DOHH2 (cell line): ENCODE results near the gene ARNT2.

Source experiments
- H3F3A ChIP-seq: fragments of 200-600 bp; sonication (generic), shearing (Covaris generic); 2 replicates; pipeline ENCODE4 v1.6.0; 2016; ENCODE audit warnings: antibody characterized with exemption, mild to moderate bottlenecking; ENCODE audit not compliant: control insufficient read depth, insufficient read depth
- H3K27ac ChIP-seq: fragments of 200-600 bp; sonication (generic); 2 replicates; pipeline ENCODE4 v1.5.1; 2014; ENCODE audit warnings: low read depth, mild to moderate bottlenecking, low read length, moderate library complexity
- H3K27me3 ChIP-seq: fragments of 200-600 bp; sonication (generic); 2 replicates; pipeline ENCODE4 v1.6.1; 2014; ENCODE audit warnings: mild to moderate bottlenecking, low read length, mixed read lengths; ENCODE audit not compliant: control insufficient read depth
- H3K36me3 ChIP-seq: fragments of 200-600 bp; sonication (generic); 2 replicates; pipeline ENCODE4 v1.6.1; 2014; ENCODE audit warnings: mild to moderate bottlenecking, low read length, moderate library complexity, mixed read lengths; ENCODE audit not compliant: control insufficient read depth
- H3K4me1 ChIP-seq: fragments of 200-600 bp; sonication (generic); 2 replicates; pipeline ENCODE4 v1.6.1; 2014; ENCODE audit warnings: mild to moderate bottlenecking, low read length, mixed read lengths; ENCODE audit not compliant: control insufficient read depth
- H3K4me2 ChIP-seq: fragments of 200-600 bp; sonication (generic); 2 replicates; pipeline ENCODE4 v1.6.0; 2014; ENCODE audit warnings: mild to moderate bottlenecking, low read length, moderate library complexity
- H3K4me3 ChIP-seq: fragments of 200-600 bp; sonication (generic); 2 replicates; pipeline ENCODE4 v1.5.1; 2014; ENCODE audit warnings: mild to moderate bottlenecking, low read length, mixed read lengths
- H3K79me2 ChIP-seq: fragments of 200-600 bp; sonication (generic); 2 replicates; pipeline ENCODE4 v1.6.1; 2014; ENCODE audit warnings: mild to moderate bottlenecking, low read length, mixed read lengths; ENCODE audit not compliant: control insufficient read depth
- H3K9me2 ChIP-seq: fragments of 200-600 bp; sonication (generic); replicated peaks from 2 replicates; pipeline ENCODE4 v1.6.1; 2014; ENCODE audit warnings: mild to moderate bottlenecking, low read length, mixed read lengths; ENCODE audit not compliant: control insufficient read depth
- H3K9me3 ChIP-seq: fragments of 200-600 bp; sonication (generic); 2 replicates; pipeline ENCODE4 v1.6.1; 2014; ENCODE audit warnings: antibody characterized with exemption, low read length, mixed read lengths; ENCODE audit not compliant: control insufficient read depth, insufficient read depth
- H4K20me1 ChIP-seq: fragments of 200-600 bp; sonication (generic); 2 replicates; pipeline ENCODE4 v1.6.0; 2014; ENCODE audit warnings: low read depth, mild to moderate bottlenecking, antibody characterized with exemption, low read length, moderate library complexity; ENCODE audit not compliant: control insufficient read depth, insufficient read depth
- EZH2phosphoT487 ChIP-seq: fragments of 200-600 bp; sonication (generic); IDR thresholded peaks from 2 replicates; pipeline ENCODE4 v1.6.1; 2017; ENCODE audit warnings: borderline replicate concordance, mild to moderate bottlenecking, antibody characterized with exemption, low read length, moderate library complexity, mixed read lengths
- TF ChIP-seq, protein P1 (sequence below): fragments of 200-600 bp; sonication (generic); IDR thresholded peaks from one replicate; pipeline ENCODE4 v1.5.1; 2014; ENCODE audit warnings: antibody characterized with exemption, mild to moderate bottlenecking, low read depth, low read length; ENCODE audit not compliant: poor library complexity, severe bottlenecking

ARNT2 gene

DNA sequence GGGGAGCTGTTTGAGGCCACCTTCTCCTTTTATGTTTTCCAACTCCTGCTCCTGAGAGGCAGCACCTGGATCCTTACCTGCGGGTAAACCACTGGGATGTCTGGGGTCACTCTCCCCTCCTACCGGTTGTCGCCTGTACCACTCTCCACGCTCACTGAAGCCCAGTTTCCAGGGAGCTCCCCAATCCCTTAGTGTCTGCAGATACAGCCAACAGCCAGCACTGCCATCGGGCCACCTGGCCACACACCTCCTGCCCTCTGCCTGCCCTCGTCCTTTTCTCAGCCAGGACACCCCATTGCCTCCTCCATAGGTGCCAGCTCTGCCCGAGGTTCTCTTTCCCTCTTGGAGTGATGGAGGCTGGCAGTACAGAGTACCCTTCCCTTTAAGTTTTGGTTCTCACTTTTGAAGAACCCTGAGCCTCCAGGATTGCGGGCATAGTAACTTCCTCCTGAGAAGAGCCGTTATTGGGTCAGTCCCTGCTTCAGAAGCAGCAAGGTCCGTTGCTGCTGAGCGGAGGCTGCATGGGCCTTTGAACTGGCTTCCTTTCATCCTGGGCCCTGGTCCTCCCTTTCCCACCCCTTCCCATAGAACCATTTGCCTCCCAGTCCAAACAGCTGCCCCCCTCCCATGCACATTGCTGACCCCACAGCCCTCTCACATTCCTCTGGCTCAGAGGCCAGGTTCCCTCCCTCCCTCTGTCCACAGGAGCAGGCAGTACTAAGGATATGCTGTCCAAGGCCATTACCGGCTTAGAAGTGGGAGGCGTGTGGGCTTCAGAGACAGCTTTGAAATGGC, 30.9 kb downstream of the ARNT2 start:
- TF ChIP-seq, protein P1, sequence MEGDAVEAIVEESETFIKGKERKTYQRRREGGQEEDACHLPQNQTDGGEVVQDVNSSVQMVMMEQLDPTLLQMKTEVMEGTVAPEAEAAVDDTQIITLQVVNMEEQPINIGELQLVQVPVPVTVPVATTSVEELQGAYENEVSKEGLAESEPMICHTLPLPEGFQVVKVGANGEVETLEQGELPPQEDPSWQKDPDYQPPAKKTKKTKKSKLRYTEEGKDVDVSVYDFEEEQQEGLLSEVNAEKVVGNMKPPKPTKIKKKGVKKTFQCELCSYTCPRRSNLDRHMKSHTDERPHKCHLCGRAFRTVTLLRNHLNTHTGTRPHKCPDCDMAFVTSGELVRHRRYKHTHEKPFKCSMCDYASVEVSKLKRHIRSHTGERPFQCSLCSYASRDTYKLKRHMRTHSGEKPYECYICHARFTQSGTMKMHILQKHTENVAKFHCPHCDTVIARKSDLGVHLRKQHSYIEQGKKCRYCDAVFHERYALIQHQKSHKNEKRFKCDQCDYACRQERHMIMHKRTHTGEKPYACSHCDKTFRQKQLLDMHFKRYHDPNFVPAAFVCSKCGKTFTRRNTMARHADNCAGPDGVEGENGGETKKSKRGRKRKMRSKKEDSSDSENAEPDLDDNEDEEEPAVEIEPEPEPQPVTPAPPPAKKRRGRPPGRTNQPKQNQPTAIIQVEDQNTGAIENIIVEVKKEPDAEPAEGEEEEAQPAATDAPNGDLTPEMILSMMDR, result no peak
- TF ChIP-seq EZH2phosphoT487, result no peak
- H3K27ac ChIP-seq, result no peak overlapping the region

DNA sequence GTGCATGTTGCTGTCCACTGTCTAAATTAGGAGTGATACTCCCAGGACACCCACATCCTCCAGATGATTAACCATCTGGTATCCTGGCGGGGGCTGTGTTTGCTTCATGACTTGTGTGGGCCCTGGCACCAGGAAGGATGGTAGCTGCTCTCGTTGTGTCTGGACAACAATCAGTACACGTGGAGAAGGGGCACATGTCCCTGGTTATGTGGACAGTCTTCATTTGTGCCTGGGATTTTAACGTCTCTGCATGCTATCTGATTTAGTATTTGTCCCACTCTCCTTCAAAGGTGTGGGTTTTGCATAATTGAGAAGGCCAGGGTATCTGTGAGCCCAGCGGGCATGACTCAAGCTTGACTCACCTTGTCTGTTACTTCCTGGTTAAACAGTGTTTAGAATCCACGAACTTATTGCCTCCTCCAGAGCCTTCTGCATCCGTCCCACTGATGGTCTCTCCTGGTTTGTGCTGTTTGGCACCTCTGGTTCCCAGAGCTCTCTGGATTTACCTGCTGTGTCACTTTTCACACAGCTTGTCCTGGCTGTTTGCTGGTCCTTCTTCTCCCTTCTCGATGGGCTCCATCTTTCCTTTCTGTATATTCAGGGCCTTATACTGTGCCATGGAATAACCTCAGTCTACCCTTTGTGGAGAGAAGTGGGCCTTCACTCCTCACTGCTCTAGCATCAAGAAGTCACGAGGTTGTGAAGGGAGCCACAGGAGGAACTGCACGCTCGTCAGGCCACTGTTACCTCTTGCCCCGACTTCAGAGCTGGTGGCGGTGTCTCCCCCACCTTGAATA, 32.5 kb downstream of the ARNT2 start:
- no peak overlapping the region for H3K27ac ChIP-seq
- TF ChIP-seq EZH2phosphoT487, result no peak

More for the DNA sequence above, 30.9 kb downstream of the ARNT2 start:
- H3K79me2 ChIP-seq, result no peaks in the 10 kb centered on the region
- no peaks in the 10 kb centered on the region for H3K4me1 ChIP-seq
- H3K27me3 ChIP-seq, result 0 out of 2 replicates have a peak, but pooled peaks cover 2% of the 10 kb centered on the region
- no peak overlapping the region for H3K4me3 ChIP-seq
- no peak overlapping the region for H3K4me2 ChIP-seq
- H3K9me2 ChIP-seq, result no peaks in the 10 kb centered on the region
- H3K36me3 ChIP-seq, result no peaks in the 10 kb centered on the region
- H3K9me3 ChIP-seq, result no peaks in the 10 kb centered on the region
- H3F3A ChIP-seq, result no peaks in the 10 kb centered on the region
- no peaks in the 10 kb centered on the region for H4K20me1 ChIP-seq

DNA sequence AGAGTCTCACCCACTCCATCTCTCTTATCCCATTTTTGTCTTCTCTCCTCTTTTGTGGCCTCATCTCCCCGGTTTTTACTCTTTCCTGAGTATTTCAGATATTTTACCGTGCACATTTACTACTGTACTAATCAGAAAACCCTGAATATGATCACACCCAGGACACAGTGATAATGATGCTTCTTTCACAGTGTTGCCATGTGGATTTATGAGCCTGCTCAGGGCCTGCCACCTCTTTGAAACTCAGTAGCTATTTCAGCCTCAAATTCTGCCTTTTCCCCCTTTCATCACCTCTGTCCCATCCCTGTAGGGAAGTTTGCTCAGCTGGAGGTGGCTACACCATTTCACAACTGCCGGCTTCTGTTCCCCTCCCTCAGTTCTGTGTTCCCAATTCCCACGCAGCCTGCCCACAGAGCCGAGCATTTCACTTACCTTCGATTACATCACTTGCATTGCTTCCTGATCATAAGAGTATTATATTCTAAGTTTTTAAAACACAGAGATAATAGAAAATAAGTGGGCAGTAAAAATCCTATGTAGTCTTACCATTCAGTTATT, 33.2 kb downstream of the ARNT2 start:
- H3F3A ChIP-seq, result no peaks in the 10 kb centered on the region
- H4K20me1 ChIP-seq, result no peaks in the 10 kb centered on the region
- H3K4me1 ChIP-seq, result no peaks in the 10 kb centered on the region
- no peak overlapping the region for H3K27ac ChIP-seq
- H3K27me3 ChIP-seq, result 0 out of 2 replicates have a peak, but pooled peaks cover 4% of the 10 kb centered on the region
- no peak overlapping the region for H3K4me3 ChIP-seq
- no peak overlapping the region for H3K4me2 ChIP-seq
- no peaks in the 10 kb centered on the region for H3K9me2 ChIP-seq
- H3K79me2 ChIP-seq, result no peaks in the 10 kb centered on the region
- H3K36me3 ChIP-seq, result no peaks in the 10 kb centered on the region
- TF ChIP-seq, protein P1, result no peak
- TF ChIP-seq EZH2phosphoT487, result no peak
- no peaks in the 10 kb centered on the region for H3K9me3 ChIP-seq

More for the DNA sequence above, 32.5 kb downstream of the ARNT2 start:
- Histone ChIP-seq H3K4me1 (no peaks in the 10 kb centered on the region), H3K4me3 (no peak overlapping the region), H3K9me3 (no peaks in the 10 kb centered on the region), H3K4me2 (no peak overlapping the region), H3F3A (no peaks in the 10 kb centered on the region), H4K20me1 (no peaks in the 10 kb centered on the region), H3K79me2 (no peaks in the 10 kb centered on the region), H3K27me3 (0 out of 2 replicates have a peak, but pooled peaks cover 4% of the 10 kb centered on the region), H3K36me3 (no peaks in the 10 kb centered on the region), H3K9me2 (no peaks in the 10 kb centered on the region)
